Activated naive CD4-positive, alpha-beta T cell treated with Interleukin-2 at 50 U/mL for 16 hours (primary cell): ENCODE data around the gene TSSK1B.

ENCODE experiments used
- DNase-seq: peaks from one replicate; pipeline ENCODE4 v3.0.0-alpha.2; 2020

Gene TSSK1B

GRCh38 chr5:113397046-113397445, 37.7 kb downstream of the TSSK1B start:
- no peak for DNase-seq

- DNase-seq: no peak
These were observed 40.1 kb downstream of the TSSK1B start for GRCh38 chr5:113394658-113395057.

- DNase-seq: no peak
These were observed 44.6 kb downstream of the TSSK1B start for GRCh38 chr5:113390224-113390623.

GRCh38 chr5:113389116-113389515, 45.7 kb downstream of the TSSK1B start:
- no peak for DNase-seq

GRCh38 chr5:113387844-113388243, 46.9 kb downstream of the TSSK1B start:
- DNase-seq: no peak

- no peak for DNase-seq
These were observed 50.0 kb downstream of the TSSK1B start for GRCh38 chr5:113384782-113385285.

- no peak for DNase-seq
These were observed 52.1 kb downstream of the TSSK1B start for GRCh38 chr5:113382731-113383130.
